Endometrium (tissue), 2 donors: ENCODE measurements around the gene ARHGEF7.
"Not testable (repeated sequence)": the region's sequence is repeated elsewhere in the genome, so short reads cannot be mapped to it uniquely, and the experiment has no call there.

Experiments used
- FAIRE-seq: peaks from 2 replicates; lab custom pipeline; 2012; peaks lifted over from hg19 to GRCh38; lab: Jason Lieb, UNC
- donor health status: control.
- donor health status: control.

Gene ARHGEF7

GRCh38 chr13:111171629-111172028 is 56.5 kb downstream of the ARHGEF7 start:
- FAIRE-seq: no peak

GRCh38 chr13:111174377-111175114 is 59.4 kb downstream of the ARHGEF7 start:
- FAIRE-seq: no peak

GRCh38 chr13:111175372-111175771 is 60.3 kb downstream of the ARHGEF7 start:
- no peak for FAIRE-seq

- no peak for FAIRE-seq
These were observed 60.8 kb downstream of the ARHGEF7 start for GRCh38 chr13:111175935-111176334.

- no peak for FAIRE-seq
These were observed 61.3 kb downstream of the ARHGEF7 start for GRCh38 chr13:111176421-111176820.

GRCh38 chr13:111177081-111177711 is 62.1 kb downstream of the ARHGEF7 start:
- FAIRE-seq: no peak

- FAIRE-seq: no peak
These were observed 62.8 kb downstream of the ARHGEF7 start for GRCh38 chr13:111177921-111178320.

GRCh38 chr13:111178402-111178801 is 63.3 kb downstream of the ARHGEF7 start:
- no peak for FAIRE-seq

- no peak for FAIRE-seq
These were observed 65.0 kb downstream of the ARHGEF7 start for GRCh38 chr13:111179908-111180760.

- no peak for FAIRE-seq
These were observed 66.9 kb downstream of the ARHGEF7 start for GRCh38 chr13:111181977-111182376.

GRCh38 chr13:111183087-111183645 is 68.1 kb downstream of the ARHGEF7 start:
- FAIRE-seq: no peak

- no peak for FAIRE-seq
These were observed 68.8 kb downstream of the ARHGEF7 start for GRCh38 chr13:111183959-111184358.

GRCh38 chr13:111184458-111185401 is 69.6 kb downstream of the ARHGEF7 start:
- FAIRE-seq: no peak

- no peak for FAIRE-seq
These were observed 71.3 kb downstream of the ARHGEF7 start for GRCh38 chr13:111186305-111186935.

- no peak for FAIRE-seq
These were observed 72.9 kb downstream of the ARHGEF7 start for GRCh38 chr13:111187960-111188541.

GRCh38 chr13:111189064-111189505 is 74.0 kb downstream of the ARHGEF7 start:
- not testable (repeated sequence) for FAIRE-seq

GRCh38 chr13:111189516-111189915 is 74.4 kb downstream of the ARHGEF7 start:
- not testable (repeated sequence) for FAIRE-seq

GRCh38 chr13:111193223-111193622 is 78.1 kb downstream of the ARHGEF7 start:
- not testable (repeated sequence) for FAIRE-seq

GRCh38 chr13:111194651-111195050 is 79.5 kb downstream of the ARHGEF7 start:
- FAIRE-seq: not testable (repeated sequence)

GRCh38 chr13:111198732-111199378 is 83.7 kb downstream of the ARHGEF7 start:
- FAIRE-seq: not testable (repeated sequence)
